ENCODE measurements around the gene LSP1.

Gene LSP1

GRCh38 chr11:1915795-1916131 is 62.9 kb downstream of the LSP1 start:
- no peak for DNase-seq (ENCODE audit: low read depth, low spot score)

- no peak for DNase-seq (ENCODE audit: low read depth, low spot score)
Measured at GRCh38 chr11:1916132-1916985, 63.5 kb downstream of the LSP1 start.

GRCh38 chr11:1916986-1917522 is 64.2 kb downstream of the LSP1 start:
- DNase-seq (ENCODE audit: low read depth, low spot score) = no peak

DNA sequence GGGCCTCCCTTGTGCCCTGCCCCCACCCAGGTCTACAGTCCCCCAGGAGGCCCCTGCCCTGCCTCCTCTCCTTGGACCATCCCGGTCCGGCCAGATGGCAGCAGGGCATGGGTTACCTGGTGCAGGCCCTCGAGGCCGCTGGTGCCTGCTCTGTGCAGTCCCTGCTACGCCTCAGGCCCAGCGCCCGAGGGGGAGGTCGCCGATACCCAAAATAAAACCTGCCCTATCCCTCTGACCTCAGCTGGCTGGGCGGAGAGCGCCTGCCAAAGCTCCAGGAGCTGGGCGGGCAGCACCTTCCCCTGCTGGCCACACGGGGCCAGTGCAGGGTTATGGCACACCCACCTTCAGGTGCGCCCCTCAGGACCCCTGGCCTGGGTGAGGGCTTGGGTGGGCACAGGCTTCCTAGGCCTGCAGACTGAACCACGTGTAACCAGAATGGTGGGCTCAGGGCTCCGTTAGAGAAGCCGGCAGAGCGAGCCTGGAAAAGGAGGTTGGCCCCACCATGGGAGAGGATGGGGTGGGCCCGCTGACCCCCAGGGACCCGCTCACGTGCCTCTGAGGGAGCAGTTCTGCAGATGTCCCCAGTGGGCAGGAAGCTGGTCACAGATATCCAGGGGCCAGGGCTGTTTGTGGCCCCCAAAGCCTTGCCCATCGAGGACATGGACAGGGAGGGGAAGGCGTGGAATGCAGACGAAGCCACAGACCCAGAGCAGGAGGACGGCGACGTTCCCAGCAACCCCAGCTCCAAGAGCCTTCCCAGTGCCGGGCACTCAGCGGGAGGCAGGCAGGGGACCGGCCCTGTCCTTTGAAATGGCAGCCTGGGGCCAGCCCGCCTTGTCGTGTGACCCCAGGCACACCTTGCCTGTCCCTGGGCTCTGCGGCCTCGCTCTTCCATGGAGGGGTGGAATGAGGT is 64.9 kb downstream of the LSP1 start:
- DNase-seq (ENCODE audit: low read depth, low spot score) = peak; percentile 61

DNA sequence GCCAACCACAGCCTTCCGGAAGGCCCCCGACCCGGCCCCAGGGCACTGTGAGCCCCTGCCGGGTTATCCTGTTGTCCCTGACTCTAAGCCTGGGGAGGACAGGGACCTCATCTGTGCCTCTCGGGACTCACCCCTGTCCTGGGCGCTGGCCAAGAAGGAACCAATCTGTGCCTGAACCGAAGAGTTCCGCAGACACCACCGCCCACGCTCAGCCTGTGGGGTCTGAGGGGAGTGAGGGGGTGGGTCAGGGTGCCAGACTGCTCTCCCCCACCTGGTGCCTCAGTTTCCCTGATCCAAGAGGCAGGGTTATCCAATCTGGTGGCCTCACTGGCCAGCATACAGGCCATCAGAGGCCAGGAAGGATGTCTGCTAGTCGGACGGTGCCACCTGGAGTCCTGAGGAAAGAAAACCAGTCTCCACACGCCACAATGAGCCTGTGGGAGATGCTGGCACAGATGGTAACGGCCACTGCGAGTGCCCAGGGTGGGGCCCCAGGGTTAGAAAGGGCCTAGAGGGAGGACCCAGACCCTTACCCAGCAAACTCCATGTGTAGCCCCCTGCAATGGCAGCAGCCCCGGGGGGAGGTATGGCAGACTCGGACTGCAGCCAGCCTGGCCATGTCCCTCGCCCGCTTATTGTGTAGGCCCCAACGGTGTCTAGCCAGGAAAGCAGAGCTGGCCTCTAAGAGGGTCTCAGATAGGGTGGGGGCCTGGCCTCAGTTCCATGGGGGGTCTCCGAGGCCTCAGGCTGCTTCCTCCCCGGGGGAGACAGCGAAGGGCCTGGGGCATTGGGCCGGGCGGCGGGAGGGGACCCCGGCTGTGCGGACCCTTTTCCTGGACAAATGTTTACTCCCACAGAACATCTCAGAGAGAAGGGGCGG is 65.8 kb downstream of the LSP1 start:
- no peak for DNase-seq (ENCODE audit: low read depth, low spot score)

GRCh38 chr11:1919391-1920127 is 66.7 kb downstream of the LSP1 start, which contains the start of gene TNNT3:
Gene TNNT3, plus strand, starts transcription at chr11:1919703. Its CDS starts 3,172 bp downstream, at chr11:1922875.
- peak; percentile 58 for DNase-seq (ENCODE audit: low read depth, low spot score)

DNA sequence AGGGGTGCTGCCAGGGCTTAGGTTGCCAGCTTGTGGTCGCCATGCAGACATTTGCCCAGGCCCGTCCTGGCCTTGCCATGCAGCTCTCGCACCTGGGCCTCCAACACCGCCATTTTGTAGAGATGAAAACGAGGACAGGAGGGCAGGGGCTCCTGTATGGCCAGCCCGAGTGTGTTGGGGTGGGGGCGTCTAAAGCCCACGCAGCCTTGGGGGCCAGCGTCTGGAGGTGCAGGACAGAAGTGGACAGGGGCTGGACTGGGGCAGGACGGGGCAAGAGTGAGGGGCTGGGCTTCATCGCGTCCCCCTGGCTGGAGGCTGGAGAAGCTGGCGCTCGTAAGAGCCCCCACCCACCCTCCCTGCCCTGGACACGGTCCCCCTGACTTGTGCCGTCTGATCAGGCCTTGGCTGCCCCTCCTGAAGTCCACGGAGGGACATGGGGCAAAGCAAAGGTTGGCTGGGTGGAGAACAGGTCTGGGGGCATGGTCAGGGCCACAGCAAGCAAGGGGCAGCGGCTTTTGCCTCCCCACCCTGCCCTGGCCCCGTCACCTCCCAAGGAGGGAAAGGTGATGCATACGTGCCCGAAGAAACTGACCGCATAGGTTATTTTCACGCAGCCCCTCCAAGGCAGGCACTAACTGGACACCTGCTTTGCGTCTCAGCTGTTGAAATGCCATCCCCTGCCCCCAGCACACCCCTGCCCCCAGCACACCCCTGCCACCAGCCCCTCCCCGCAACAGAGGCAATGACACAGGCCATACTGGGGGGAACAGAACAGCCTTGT is 67.4 kb downstream of the LSP1 start:
- DNase-seq (ENCODE audit: low read depth, low spot score) = no peak

GRCh38 chr11:1920909-1921573 is 68.2 kb downstream of the LSP1 start:
- DNase-seq (ENCODE audit: low read depth, low spot score) = no peak

- no peak for DNase-seq (ENCODE audit: low read depth, low spot score)
Measured at GRCh38 chr11:1921574-1922141, 68.8 kb downstream of the LSP1 start.

GRCh38 chr11:1922481-1923081 is 69.7 kb downstream of the LSP1 start:
- DNase-seq (ENCODE audit: low read depth, low spot score) = no peak

- no peak for DNase-seq (ENCODE audit: low read depth, low spot score)
Measured at GRCh38 chr11:1923201-1923956, 70.5 kb downstream of the LSP1 start.

GRCh38 chr11:1924181-1924580 is 71.3 kb downstream of the LSP1 start:
- DNase-seq (ENCODE audit: low read depth, low spot score) = no peak

DNA sequence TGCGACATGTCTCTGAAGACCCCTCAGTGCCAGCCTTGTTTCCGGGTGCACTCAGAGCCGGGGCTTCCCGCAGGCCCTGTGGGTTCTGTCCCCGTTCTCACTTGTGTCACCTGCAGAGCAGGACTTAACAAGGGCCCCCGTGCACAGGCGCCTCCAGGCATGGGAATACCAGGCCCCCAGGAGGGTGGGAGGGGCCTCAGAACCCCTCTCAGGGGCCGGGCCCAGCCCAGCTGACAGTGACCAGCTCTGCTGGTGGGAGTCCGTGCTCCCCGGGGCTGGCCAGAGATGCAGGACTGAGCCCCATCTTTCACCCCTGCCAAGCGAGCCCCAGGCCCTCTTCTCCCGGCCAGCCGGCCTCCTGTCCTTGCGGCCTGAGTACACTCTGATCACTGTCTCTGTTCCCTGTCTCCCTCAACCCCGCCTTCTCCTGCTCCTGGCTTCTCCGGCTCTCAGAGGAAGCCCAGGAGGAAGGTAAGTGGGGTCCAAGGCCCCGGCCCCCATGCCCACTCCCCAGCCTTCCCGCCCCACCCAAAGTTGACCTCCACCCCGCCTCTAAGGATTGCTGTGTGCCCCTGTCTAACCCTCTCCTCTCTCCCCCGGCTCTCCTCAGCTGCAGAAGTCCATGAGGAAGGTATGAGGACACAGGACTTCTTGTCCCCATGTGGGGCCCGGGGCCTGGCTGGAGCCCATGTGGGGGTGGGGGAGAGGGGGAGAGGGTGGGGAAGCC is 71.9 kb downstream of the LSP1 start:
- no peak for DNase-seq (ENCODE audit: low read depth, low spot score)

DNA sequence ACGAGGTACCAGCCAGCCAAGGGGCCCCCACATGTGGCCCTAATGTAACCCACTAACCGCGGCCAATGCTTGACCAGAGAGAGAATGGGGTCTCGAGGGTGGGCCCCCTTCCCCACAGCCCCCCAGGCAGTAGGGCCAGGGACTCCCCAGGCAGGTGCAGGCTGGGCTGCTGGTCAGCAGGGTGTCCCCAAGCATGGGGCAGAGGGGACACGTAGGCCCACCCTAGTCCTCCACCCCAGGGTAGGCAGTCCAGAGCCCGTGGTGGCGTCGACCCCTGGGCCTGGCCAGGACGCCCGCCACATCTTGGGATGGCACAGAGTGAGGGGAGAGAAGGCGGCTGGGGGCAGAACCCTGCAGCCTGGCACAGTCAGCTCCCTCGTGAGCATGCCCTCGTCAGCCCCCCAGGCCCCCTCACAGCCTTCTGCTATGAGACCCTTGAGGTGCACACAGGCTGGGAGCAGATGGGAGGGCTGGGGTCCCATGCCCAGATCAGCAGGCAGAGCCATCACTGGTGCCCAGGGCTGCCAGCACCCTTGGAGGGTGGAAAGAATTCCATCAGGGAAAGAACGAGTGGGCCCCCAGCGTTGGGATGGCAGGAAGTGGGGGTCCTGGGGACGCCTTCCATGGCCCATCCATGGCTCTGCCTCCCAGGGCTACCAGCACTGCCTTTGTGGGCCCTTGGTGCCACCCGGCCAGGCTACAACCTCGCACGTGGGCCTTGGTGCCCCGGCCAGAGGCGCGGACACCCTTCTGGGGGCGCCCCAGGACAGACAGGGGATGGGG is 72.7 kb downstream of the LSP1 start:
- DNase-seq (ENCODE audit: low read depth, low spot score) = no peak

DNA sequence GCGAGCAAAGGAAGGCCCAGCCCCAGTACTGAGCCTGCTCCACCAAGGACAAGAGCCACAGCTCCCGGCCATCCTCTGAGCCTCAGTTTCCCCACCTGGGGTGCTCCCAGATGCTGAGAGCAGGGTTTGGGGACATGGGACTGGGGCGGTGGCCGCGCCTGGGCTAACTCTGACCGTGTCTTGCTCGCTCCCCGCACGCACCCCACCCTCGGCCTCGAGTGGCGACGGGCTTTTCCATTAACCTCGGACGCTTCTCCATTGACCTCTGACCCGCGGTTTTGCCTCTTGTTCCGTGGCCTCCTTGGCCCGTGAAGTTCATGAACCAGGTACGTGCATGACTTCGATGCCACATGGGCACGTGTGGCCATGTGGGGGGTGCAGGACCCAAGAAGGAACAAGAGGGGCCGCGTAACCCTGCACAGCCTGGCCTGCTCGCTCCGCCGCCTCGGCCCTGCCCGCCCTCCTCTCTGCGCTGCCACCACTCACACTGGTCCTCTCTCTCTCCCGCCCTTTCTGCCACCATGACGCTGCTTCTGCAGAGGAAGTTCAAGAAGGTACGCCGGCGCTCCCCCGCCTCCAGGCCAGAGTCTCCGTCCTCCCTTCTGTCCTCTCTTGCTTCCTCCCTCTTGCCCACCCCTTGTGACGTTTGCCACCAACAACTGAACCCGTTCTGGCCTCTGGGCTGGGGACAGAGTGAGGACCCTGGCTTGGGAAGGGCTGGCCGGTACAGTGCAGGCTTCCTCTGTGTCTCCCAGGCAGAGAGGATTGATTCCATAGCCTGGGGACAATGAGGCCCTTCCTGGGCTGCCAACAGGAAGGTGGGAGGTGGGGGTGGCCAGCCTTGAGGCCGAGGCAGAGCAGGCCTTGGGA is 73.5 kb downstream of the LSP1 start:
- peak; percentile 44 for DNase-seq (ENCODE audit: low read depth, low spot score)

Data from ELF-1 (cell line).